ENCODE measurements around the gene KCNJ4. TPM values are rescaled to one million over a fixed set of nuclear protein-coding genes. Genes with fewer than 3 reads are reported as not detected.

KCNJ4 gene
- polyA plus RNA-seq, 1 donor (not counting 4 experiments of a cell fraction or from before 2014, with no cell fraction given): not detected

- no peak for TF ChIP-seq EZH2 (IDR thresholded peaks at IDR 0.05; ENCODE audit: low read length)
- TF ChIP-seq CTCF (optimal IDR thresholded peaks at IDR 0.05 in 1 of 3, IDR thresholded peaks at IDR 0.05 in 1 of 3, conservative IDR thresholded peaks at IDR 0.05 in 1 of 3; ENCODE audit: extremely low read depth in 1 of 3, insufficient read depth in 2 of 3, low read length in 3 of 3): no peak
- H3K4me3 ChIP-seq (ENCODE audit: control insufficient read depth in 2 of 3, extremely low read depth in 1 of 3, insufficient read depth in 2 of 3, low read depth in 1 of 3, low read length in 3 of 3): no peak overlapping the region
- no peak overlapping the region for H3K27ac ChIP-seq (ENCODE audit: control insufficient read depth, insufficient read depth, low read length)
- no peaks in the 10 kb centered on the region for H3K36me3 ChIP-seq (ENCODE audit: control insufficient read depth in 2 of 2, extremely low read depth in 1 of 2, insufficient read depth in 2 of 2, low read length in 2 of 2)
- H3K4me1 ChIP-seq (ENCODE audit: control insufficient read depth, extremely low read depth, insufficient read depth, low read length): peaks cover 6% of the 10 kb centered on the region
- DNase-seq (ENCODE audit: low read depth, low spot score) (no peak), FAIRE-seq (peak; percentile 26)
- no peaks in the 10 kb centered on the region for H3K79me2 ChIP-seq (ENCODE audit: control insufficient read depth, insufficient read depth, low read length)
- dilution Hi-C loops (cut with MboI; ENCODE audit: extremely low pct_ligation_motif_present, low sequenced_read_pairs): no loop called here
- H3K27me3 ChIP-seq (ENCODE audit: control insufficient read depth, extremely low read depth, insufficient read depth, low read length): peaks cover 17% of the 10 kb centered on the region
- H3K9me1 ChIP-seq (ENCODE audit: control insufficient read depth, extremely low read depth, insufficient read depth, low read length): no peaks in the 10 kb centered on the region
- H4K20me1 ChIP-seq (ENCODE audit: control insufficient read depth, extremely low read depth, insufficient read depth, low read length): no peaks in the 10 kb centered on the region
- H3K4me2 ChIP-seq (ENCODE audit: control insufficient read depth, extremely low read depth, insufficient read depth, low read depth, low read length): peak overlapping the region; percentile 16
- no peaks in the 10 kb centered on the region for H3K9me3 ChIP-seq (ENCODE audit: control insufficient read depth, low read depth, low read length)
- no peak overlapping the region for H3K9ac ChIP-seq (ENCODE audit: control insufficient read depth, extremely low read depth, insufficient read depth, low read length)
- no peak overlapping the region for H2AFZ ChIP-seq (ENCODE audit: control insufficient read depth, low read length)
Observed at GRCh38 chr22:38443628-38444521, 11.1 kb downstream of the KCNJ4 start.

DNA sequence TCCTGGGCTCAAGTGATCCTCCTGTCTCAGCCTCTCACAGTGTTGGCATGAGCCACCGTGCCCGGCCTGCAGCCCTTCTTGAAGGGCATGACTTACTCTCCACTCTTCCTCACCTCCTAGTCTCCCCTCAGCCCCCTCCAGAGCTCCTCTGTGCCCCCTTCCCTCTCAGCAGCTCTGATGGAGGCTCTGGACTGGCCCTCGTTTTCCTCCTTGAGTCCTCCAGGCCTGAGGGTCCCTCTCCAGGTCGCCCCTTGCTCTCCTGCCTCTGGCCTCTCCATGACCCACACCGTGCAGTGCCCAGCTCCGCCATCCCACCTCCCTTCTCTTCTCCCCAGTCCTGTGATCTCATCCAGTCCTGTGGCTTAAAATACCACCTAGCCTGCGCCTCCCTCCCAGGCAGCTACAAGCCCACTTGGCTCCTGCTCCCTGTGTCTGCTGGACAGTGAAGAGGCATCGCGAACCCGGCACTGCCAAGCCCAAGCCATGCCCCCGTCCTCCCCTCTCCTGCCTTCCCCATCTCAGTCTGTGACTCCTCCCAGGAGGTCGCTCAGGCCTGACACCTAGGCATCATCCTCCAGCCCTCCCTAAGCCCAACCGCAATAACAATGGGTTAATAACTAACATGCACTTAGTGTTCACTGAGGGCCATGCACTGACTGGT, 11.9 kb downstream of the KCNJ4 start:
- Histone ChIP-seq H3K4me2 (ENCODE audit: control insufficient read depth, extremely low read depth, insufficient read depth, low read depth, low read length) (no peak overlapping the region), H4K20me1 (ENCODE audit: control insufficient read depth, extremely low read depth, insufficient read depth, low read length) (no peaks in the 10 kb centered on the region), H3K4me3 (ENCODE audit: control insufficient read depth in 2 of 3, extremely low read depth in 1 of 3, insufficient read depth in 2 of 3, low read depth in 1 of 3, low read length in 3 of 3) (no peak overlapping the region), H3K27ac (ENCODE audit: control insufficient read depth, insufficient read depth, low read length) (no peak overlapping the region), H3K9ac (ENCODE audit: control insufficient read depth, extremely low read depth, insufficient read depth, low read length) (no peak overlapping the region), H2AFZ (ENCODE audit: control insufficient read depth, low read length) (no peak overlapping the region), H3K4me1 (ENCODE audit: control insufficient read depth, extremely low read depth, insufficient read depth, low read length) (peaks cover 6% of the 10 kb centered on the region), H3K27me3 (ENCODE audit: control insufficient read depth, extremely low read depth, insufficient read depth, low read length) (peaks cover 14% of the 10 kb centered on the region), H3K9me3 (ENCODE audit: control insufficient read depth, low read depth, low read length) (no peaks in the 10 kb centered on the region), H3K36me3 (ENCODE audit: control insufficient read depth in 2 of 2, extremely low read depth in 1 of 2, insufficient read depth in 2 of 2, low read length in 2 of 2) (no peaks in the 10 kb centered on the region), H3K9me1 (ENCODE audit: control insufficient read depth, extremely low read depth, insufficient read depth, low read length) (no peaks in the 10 kb centered on the region), H3K79me2 (ENCODE audit: control insufficient read depth, insufficient read depth, low read length) (no peaks in the 10 kb centered on the region)
- FAIRE-seq (no peak), DNase-seq (ENCODE audit: low read depth, low spot score) (no peak)
- no peak for TF ChIP-seq CTCF (optimal IDR thresholded peaks at IDR 0.05 in 1 of 3, IDR thresholded peaks at IDR 0.05 in 1 of 3, conservative IDR thresholded peaks at IDR 0.05 in 1 of 3; ENCODE audit: extremely low read depth in 1 of 3, insufficient read depth in 2 of 3, low read length in 3 of 3)
- TF ChIP-seq EZH2 (IDR thresholded peaks at IDR 0.05; ENCODE audit: low read length): no peak
- dilution Hi-C loops (cut with MboI; ENCODE audit: extremely low pct_ligation_motif_present, low sequenced_read_pairs): no loop called here
